GM12878 (cell line): ENCODE data around the gene CPA4. TPM values are rescaled to one million over a fixed set of nuclear protein-coding genes. Genes with fewer than 3 reads are reported as not detected.

Experiments
- CEBPB ChIP-seq, 2 experiments: fragments of 150-350 bp in 1 of 2; IDR thresholded peaks; 2 replicates each; pipeline ENCODE4 v1.6.1; 2012 to 2014; ENCODE audit warnings: low read depth in 2 of 2, low read length in 2 of 2, borderline replicate concordance in 1 of 2, inconsistent platforms in 1 of 2
- DPF2 ChIP-seq: fragments of 450-650 bp; IDR thresholded peaks from 2 replicates; pipeline ENCODE4 v1.6.1; 2017; ENCODE audit warnings: mild to moderate bottlenecking
- EZH2 ChIP-seq: IDR thresholded peaks from 2 replicates; pipeline ENCODE4 v1.6.1; 2012; ENCODE audit warnings: low read depth, mild to moderate bottlenecking, control low read depth, inconsistent platforms, low read length, borderline replicate concordance; ENCODE audit not compliant: control insufficient read depth
- JUNB ChIP-seq: IDR thresholded peaks from 2 replicates; pipeline ENCODE4 v1.6.1; 2016; ENCODE audit warnings: antibody characterized with exemption, mild to moderate bottlenecking
- MTA3 ChIP-seq: IDR thresholded peaks from 2 replicates; pipeline ENCODE4 v1.6.1; 2012; ENCODE audit warnings: low read length, inconsistent platforms, borderline replicate concordance
- PBX3 ChIP-seq: IDR thresholded peaks from 2 replicates; pipeline ENCODE4 v1.6.1; 2011; ENCODE audit warnings: mild to moderate bottlenecking, low read depth, low read length, moderate library complexity; ENCODE audit not compliant: insufficient replicate concordance
- POLR2AphosphoS2 ChIP-seq: IDR thresholded peaks from 2 replicates; pipeline ENCODE4 v1.6.1; 2011; ENCODE audit warnings: low read depth, mild to moderate bottlenecking, low read length, improper control_type of control experiment, moderate library complexity
- SP1 ChIP-seq: IDR thresholded peaks from one replicate; pipeline ENCODE4 v1.6.1; 2011; ENCODE audit warnings: low read depth, low read length
- ZBTB11 ChIP-seq: fragments of 450-650 bp; formaldehyde crosslinking; IDR thresholded peaks from 2 replicates; pipeline ENCODE4 v1.5.0; 2022; ENCODE audit warnings: mild to moderate bottlenecking, missing genetic modification characterization
- ZBTB33 ChIP-seq: fragments of 450-650 bp; IDR thresholded peaks from 2 replicates; pipeline ENCODE4 v1.6.1; 2017; ENCODE audit warnings: mild to moderate bottlenecking
- ZNF592 ChIP-seq: fragments of 450-650 bp; IDR thresholded peaks from 2 replicates; pipeline ENCODE4 v1.6.1; 2017; ENCODE audit warnings: mild to moderate bottlenecking, moderate library complexity
- polyA plus RNA-seq, 11 experiments: library from polyadenylated mRNA; depleted of rRNA in 4 of 11; unstranded in 6 of 11; stranded (reverse) in 5 of 11; fragments of >200 nt; fragmentation: Nextera tagmentation in 4 of 11; fragmentation: Illumina TruSeq in 1 of 11; extraction: Ambion mirVana in 4 of 11; extraction: Trizol in 1 of 11; gene quantifications; 1 replicate in 1 of 11; 2 replicates in 10 of 11; pipeline versions ENCODE4 v1.2.1 to v1.2.3, GENCODE V29; 2011 to 2016; ENCODE audit warnings: inconsistent platforms in 2 of 11, missing spikeins in 2 of 11, low read depth in 1 of 11
- total RNA-seq, 4 experiments: library from RNA; depleted of rRNA in 3 of 4; stranded (reverse); fragments of >200 nt in 3 of 4; fragmentation: Illumina TruSeq in 1 of 4; extraction: Trizol in 1 of 4; gene quantifications; 2 replicates each; pipeline versions ENCODE4 v1.2.1 to v1.2.3, GENCODE V29; 2013 to 2021

Gene CPA4
- total and polyA plus RNA-seq, 10 of the 15 experiments (the other 5 are each of a cell fraction or from before 2014, with no cell fraction given) = 0.05 to 0.35 (median 0.18) TPM; not detected in 1

DNA sequence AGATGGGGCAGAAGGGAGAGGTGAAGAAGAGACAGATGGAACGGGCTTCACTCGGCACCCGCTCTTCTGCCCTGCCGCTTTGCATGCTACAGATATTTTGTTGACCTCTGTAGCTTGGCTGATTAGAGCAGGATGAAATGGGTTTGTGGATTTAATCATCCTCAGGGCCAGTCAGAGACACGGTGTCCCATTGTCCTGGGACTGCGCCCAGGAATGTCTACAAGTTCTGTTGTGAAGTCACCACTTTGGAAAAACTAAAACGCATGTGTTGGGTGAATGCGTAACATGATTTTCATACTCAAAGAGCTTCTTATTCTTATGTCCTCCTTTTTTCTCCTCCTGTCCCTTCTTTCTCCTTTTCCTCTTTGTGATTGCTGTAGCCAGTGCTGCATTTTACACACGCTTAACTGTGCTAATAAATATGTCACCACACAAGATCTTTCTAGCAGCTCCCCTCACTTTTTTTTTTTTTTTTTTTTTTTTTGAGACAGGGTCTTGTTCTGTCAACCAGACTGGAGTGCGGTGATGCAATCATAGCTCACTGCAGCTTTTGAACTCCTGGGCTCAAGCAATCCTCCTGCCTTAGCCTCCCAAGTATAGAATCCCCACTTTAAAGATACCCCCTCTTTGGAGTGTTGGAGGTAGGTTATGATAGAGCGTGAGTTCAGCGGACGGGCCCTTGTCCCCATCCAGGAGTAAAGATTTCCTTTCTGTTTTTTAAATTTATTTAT, 3.4 kb downstream of the CPA4 start (continued):
- no peak for TF ChIP-seq ZBTB11
- no peak for TF ChIP-seq POLR2AphosphoS2
- no peak for TF ChIP-seq ZBTB33
- no peak for TF ChIP-seq CEBPB (IDR thresholded peaks at IDR 0.05; ENCODE audit: borderline replicate concordance in 1 of 2, low read depth in 2 of 2, low read length in 2 of 2)
- TF ChIP-seq JUNB = no peak
- TF ChIP-seq ZNF592 = no peak
- no peak for TF ChIP-seq MTA3
- no peak for TF ChIP-seq DPF2
- no peak for TF ChIP-seq SP1
- TF ChIP-seq EZH2 = no peak
- no peak for TF ChIP-seq PBX3
